Hepatocyte (in vitro differentiated cells): ENCODE measurements around the gene NPAS3. TPM values are rescaled to one million over a fixed set of nuclear protein-coding genes. Genes with fewer than 3 reads are reported as not detected.

ENCODE experiments used
- DNase-seq: peaks from one replicate; pipeline ENCODE4 v3.0.0-alpha.2; 2016; ENCODE audit warnings: low spot score
- H2AFZ ChIP-seq: fragments of 200-600 bp; sonication (generic); 2 replicates; pipeline ENCODE4 v1.6.0; 2016; ENCODE audit warnings: antibody characterized with exemption, mild to moderate bottlenecking
- H3K27ac ChIP-seq: fragments of 200-600 bp; sonication (generic); 2 replicates; pipeline ENCODE4 v1.5.1; 2016; ENCODE audit warnings: mild to moderate bottlenecking
- H3K27me3 ChIP-seq: fragments of 200-600 bp; sonication (generic); 2 replicates; pipeline ENCODE4 v1.6.1; 2016
- H3K36me3 ChIP-seq: fragments of 200-600 bp; sonication (generic); replicated peaks from 2 replicates; pipeline ENCODE4 v1.5.1; 2016; ENCODE audit warnings: low read depth; ENCODE audit not compliant: insufficient read depth
- H3K4me1 ChIP-seq: fragments of 200-600 bp; sonication (generic); 2 replicates; pipeline ENCODE4 v1.5.1; 2016; ENCODE audit warnings: mild to moderate bottlenecking, moderate library complexity; ENCODE audit not compliant: insufficient read depth
- H3K4me2 ChIP-seq: fragments of 200-600 bp; sonication (generic); 2 replicates; pipeline ENCODE4 v1.6.0; 2016
- H3K4me3 ChIP-seq: fragments of 200-600 bp; sonication (generic); 2 replicates; pipeline ENCODE4 v1.5.1; 2016; ENCODE audit warnings: mild to moderate bottlenecking
- H3K79me2 ChIP-seq: fragments of 200-600 bp; sonication (generic); 2 replicates; pipeline ENCODE4 v1.6.0; 2017; ENCODE audit warnings: mild to moderate bottlenecking
- H3K9me2 ChIP-seq: fragments of 200-600 bp; sonication (generic); replicated peaks from 2 replicates; pipeline ENCODE4 v1.6.0; 2017; ENCODE audit warnings: mild to moderate bottlenecking; ENCODE audit not compliant: insufficient read depth
- H3K9me3 ChIP-seq: fragments of 200-600 bp; sonication (generic); 2 replicates; pipeline ENCODE4 v1.5.1; 2016; ENCODE audit warnings: low read depth, mild to moderate bottlenecking
- H4K20me1 ChIP-seq: fragments of 200-600 bp; sonication (generic); 2 replicates; pipeline ENCODE4 v1.6.0; 2016; ENCODE audit warnings: mild to moderate bottlenecking; ENCODE audit not compliant: insufficient read depth, poor library complexity, severe bottlenecking
- EZH2 ChIP-seq: fragments of 200-600 bp; sonication (generic); IDR thresholded peaks from 2 replicates; pipeline ENCODE4 v1.6.1; 2016; ENCODE audit warnings: antibody characterized with exemption, mild to moderate bottlenecking, borderline replicate concordance
- EZH2phosphoT487 ChIP-seq: fragments of 200-600 bp; sonication (generic); IDR thresholded peaks from one replicate; pipeline ENCODE4 v1.6.1; 2018; ENCODE audit warnings: antibody characterized with exemption, mild to moderate bottlenecking, low read depth, moderate library complexity; ENCODE audit not compliant: unreplicated experiment, severe bottlenecking
- WGBS: methylation state at CpG from one replicate; pipeline ENCODE4 v1.1.6; 2016; ENCODE audit warnings: low lambda C conversion rate; ENCODE audit errors: missing lambda C conversion rate; 5-methylcytosine and 5-hydroxymethylcytosine counted together
- polyA plus RNA-seq: library from polyadenylated mRNA; unstranded; fragments of >200 nt; fragmentation: Nextera tagmentation; extraction: Ambion mirVana; gene quantifications from 2 replicates; pipeline ENCODE4 v1.2.1, GENCODE V29; 2016
- total RNA-seq: library from RNA; depleted of rRNA; stranded (reverse); fragments of >200 nt; gene quantifications from 2 replicates; pipeline ENCODE4 v1.2.3, GENCODE V29; 2014
- TF ChIP-seq, protein P1 (sequence below): fragments of 200-600 bp; sonication (generic); IDR thresholded peaks from 2 replicates; pipeline ENCODE4 v1.5.1; 2016; ENCODE audit warnings: antibody characterized with exemption, mild to moderate bottlenecking; ENCODE audit not compliant: poor library complexity

Gene NPAS3
- total and polyA plus RNA-seq, 2 experiments from 2014 or later: 0.11 to 1.1 TPM

DNA sequence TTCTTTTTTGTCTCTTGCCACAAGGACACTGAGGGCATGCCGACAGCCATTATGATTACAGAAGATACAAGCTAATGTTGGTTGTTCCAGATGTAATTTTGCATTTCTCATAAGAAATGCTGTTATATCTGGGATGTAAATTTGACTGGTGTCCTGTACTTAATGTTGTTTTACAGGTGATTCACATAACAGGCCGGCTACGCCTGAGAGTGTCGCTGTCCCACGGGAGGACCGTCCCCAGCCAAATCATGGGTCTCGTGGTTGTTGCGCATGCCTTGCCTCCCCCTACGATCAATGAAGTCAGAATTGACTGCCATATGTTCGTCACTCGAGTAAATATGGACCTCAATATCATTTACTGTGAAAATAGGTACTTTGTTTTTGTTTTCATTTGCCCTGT, 835.5 kb downstream of the NPAS3 start:
- H3K4me2 ChIP-seq: no peak overlapping the region
- H3K9me3 ChIP-seq: no peaks in the 10 kb centered on the region
- no peak overlapping the region for H2AFZ ChIP-seq
- H3K9me2 ChIP-seq: no peaks in the 10 kb centered on the region
- no peak overlapping the region for H3K27ac ChIP-seq
- no peaks in the 10 kb centered on the region for H3K79me2 ChIP-seq
- no peaks in the 10 kb centered on the region for H3K4me1 ChIP-seq
- no peak overlapping the region for H3K4me3 ChIP-seq
- no peak for TF ChIP-seq EZH2
- no peak for TF ChIP-seq EZH2phosphoT487
- TF ChIP-seq, protein P1, sequence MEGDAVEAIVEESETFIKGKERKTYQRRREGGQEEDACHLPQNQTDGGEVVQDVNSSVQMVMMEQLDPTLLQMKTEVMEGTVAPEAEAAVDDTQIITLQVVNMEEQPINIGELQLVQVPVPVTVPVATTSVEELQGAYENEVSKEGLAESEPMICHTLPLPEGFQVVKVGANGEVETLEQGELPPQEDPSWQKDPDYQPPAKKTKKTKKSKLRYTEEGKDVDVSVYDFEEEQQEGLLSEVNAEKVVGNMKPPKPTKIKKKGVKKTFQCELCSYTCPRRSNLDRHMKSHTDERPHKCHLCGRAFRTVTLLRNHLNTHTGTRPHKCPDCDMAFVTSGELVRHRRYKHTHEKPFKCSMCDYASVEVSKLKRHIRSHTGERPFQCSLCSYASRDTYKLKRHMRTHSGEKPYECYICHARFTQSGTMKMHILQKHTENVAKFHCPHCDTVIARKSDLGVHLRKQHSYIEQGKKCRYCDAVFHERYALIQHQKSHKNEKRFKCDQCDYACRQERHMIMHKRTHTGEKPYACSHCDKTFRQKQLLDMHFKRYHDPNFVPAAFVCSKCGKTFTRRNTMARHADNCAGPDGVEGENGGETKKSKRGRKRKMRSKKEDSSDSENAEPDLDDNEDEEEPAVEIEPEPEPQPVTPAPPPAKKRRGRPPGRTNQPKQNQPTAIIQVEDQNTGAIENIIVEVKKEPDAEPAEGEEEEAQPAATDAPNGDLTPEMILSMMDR: no peak
- peaks cover 3% of the 10 kb centered on the region for H3K27me3 ChIP-seq
- H3K36me3 ChIP-seq: no peaks in the 10 kb centered on the region
- no peaks in the 10 kb centered on the region for H4K20me1 ChIP-seq
- DNase-seq: no peak
- WGBS: 99% methylated on average over 11 of the region's 11 CpGs

DNA sequence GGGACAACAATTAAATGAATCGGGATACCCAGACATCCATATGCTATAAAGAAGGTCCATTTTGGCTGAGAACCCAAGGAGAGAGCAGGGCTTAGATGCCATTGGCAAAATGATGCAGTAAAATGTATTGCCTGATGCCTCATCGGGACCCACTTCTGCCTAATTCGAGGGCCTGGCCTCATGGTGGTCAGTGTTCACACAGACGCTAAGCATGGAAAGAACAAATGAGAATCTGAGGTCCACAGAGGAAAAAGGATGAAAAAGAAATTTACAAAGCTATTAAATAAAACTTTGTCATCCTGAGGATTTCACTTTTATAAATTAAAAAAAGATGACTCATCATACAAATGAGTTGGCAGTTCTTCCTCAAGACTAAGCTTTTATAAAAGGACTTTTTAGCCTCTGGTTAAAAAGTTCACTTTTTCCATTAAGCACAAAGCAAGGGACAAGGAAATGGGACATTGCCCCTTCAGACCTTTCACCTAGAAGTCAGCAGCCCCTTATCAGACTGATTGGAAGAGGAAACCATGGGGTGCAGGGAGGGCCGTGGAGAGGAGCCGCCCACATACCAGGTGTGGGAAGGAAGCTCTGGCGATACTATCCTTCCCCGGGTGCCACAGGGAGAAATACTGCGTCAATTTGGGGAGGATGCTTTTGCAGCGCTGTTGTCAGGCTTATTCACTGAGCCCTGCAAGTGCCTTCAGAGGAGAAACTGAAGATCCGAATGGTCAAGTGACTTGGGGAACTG, 836.2 kb downstream of the NPAS3 start:
- 80% methylated on average over 11 of the region's 11 CpGs for WGBS
- no peak for DNase-seq

DNA sequence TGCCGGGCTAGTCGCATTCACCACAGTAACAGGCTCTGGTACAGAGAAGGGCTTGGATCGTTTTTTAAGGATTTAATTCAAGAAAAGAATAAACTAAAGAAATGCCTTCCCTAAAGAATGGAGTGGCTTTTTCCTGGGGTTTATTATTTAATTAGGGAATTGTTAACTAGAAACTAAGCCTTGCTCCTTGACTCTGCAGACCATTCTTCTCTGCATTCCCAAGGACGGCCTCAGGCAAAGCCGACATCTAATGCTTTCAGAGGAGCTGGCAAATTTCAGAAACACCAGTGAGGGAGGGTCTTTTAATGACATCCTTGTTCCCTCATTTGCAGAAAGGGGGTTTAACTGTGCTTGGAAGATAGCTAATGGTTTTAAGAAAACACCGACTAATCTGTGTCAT, 838.2 kb downstream of the NPAS3 start:
- Histone ChIP-seq H3K4me3 (no peak overlapping the region), H3K79me2 (no peaks in the 10 kb centered on the region), H3K27ac (no peak overlapping the region), H3K36me3 (no peaks in the 10 kb centered on the region), H3K27me3 (no peaks in the 10 kb centered on the region), H3K4me2 (no peak overlapping the region), H4K20me1 (no peaks in the 10 kb centered on the region), H3K4me1 (peaks cover 6% of the 10 kb centered on the region), H3K9me2 (no peaks in the 10 kb centered on the region), H2AFZ (no peak overlapping the region), H3K9me3 (no peaks in the 10 kb centered on the region)
- 54% methylated on average over 6 of the region's 6 CpGs for WGBS
- no peak for DNase-seq
- no peak for TF ChIP-seq EZH2phosphoT487
- TF ChIP-seq EZH2: no peak
- TF ChIP-seq, protein P1: no peak

More for the DNA sequence above, 836.2 kb downstream of the NPAS3 start:
- no peaks in the 10 kb centered on the region for H3K79me2 ChIP-seq
- H3K27me3 ChIP-seq: peaks cover 3% of the 10 kb centered on the region
- H3K4me1 ChIP-seq: no peaks in the 10 kb centered on the region
- no peaks in the 10 kb centered on the region for H3K9me2 ChIP-seq
- H2AFZ ChIP-seq: no peak overlapping the region
- H3K36me3 ChIP-seq: no peaks in the 10 kb centered on the region
- no peak overlapping the region for H3K4me2 ChIP-seq
- no peaks in the 10 kb centered on the region for H4K20me1 ChIP-seq
- no peak for TF ChIP-seq EZH2
- TF ChIP-seq, protein P1: no peak
- TF ChIP-seq EZH2phosphoT487: no peak
- no peaks in the 10 kb centered on the region for H3K9me3 ChIP-seq
- H3K27ac ChIP-seq: no peak overlapping the region
- no peak overlapping the region for H3K4me3 ChIP-seq

DNA sequence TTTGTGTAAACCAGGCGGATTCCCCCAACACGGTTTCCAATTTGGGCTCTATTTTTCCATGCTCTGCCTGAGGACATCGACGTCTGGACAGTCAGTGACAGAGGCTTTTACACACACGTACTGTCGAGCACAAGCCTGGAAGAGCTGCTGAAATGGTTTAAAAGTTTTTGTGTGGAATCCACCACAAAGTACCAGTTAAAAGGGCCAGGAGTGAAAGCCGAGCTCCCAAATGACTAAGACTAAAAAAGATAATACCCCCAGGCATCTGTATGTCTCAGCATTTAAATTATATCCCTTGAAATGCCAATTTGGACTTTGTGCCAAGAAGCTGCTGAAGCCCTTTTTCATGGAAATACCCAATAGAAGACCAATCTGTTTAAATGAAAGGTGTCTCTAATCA, 839.0 kb downstream of the NPAS3 start:
- no peak for DNase-seq
- H3K36me3 ChIP-seq: no peaks in the 10 kb centered on the region
- no peaks in the 10 kb centered on the region for H3K9me2 ChIP-seq
- no peaks in the 10 kb centered on the region for H4K20me1 ChIP-seq
- H3K9me3 ChIP-seq: no peaks in the 10 kb centered on the region
- no peaks in the 10 kb centered on the region for H3K27me3 ChIP-seq
- peaks cover 6% of the 10 kb centered on the region for H3K4me1 ChIP-seq
- TF ChIP-seq EZH2: no peak
- TF ChIP-seq, protein P1: no peak
- TF ChIP-seq EZH2phosphoT487: no peak
- 43% methylated on average over 7 of the region's 7 CpGs for WGBS
- no peak overlapping the region for H2AFZ ChIP-seq
- no peak overlapping the region for H3K27ac ChIP-seq
- no peak overlapping the region for H3K4me2 ChIP-seq
- no peaks in the 10 kb centered on the region for H3K79me2 ChIP-seq
- no peak overlapping the region for H3K4me3 ChIP-seq
